Stomach (tissue), 9 donors: Measurements from ENCODE around the gene ZNF615. TPM values are rescaled to one million over a fixed set of nuclear protein-coding genes. Genes with fewer than 3 reads are reported as not detected.
"Not testable (repeated sequence)": the region's sequence is repeated elsewhere in the genome, so short reads cannot be mapped to it uniquely, and the experiment has no call there.

Experiments
- DNase-seq, 2 donors: peaks; one replicate each; pipeline versions ENCODE4 v3.0.0 to v3.0.0-alpha.2; 2013 to 2019
- H3K27ac ChIP-seq, 5 donors: fragments of 200-600 bp in 4 of 5; sonication (generic) in 4 of 5; one replicate each; pipeline ENCODE4 v1.5.1; 2013 to 2019; ENCODE audit warnings: mild to moderate bottlenecking in 1 of 5, moderate library complexity in 1 of 5
- H3K27me3 ChIP-seq, 3 donors: fragments of 200-600 bp; sonication (generic); one replicate each; pipeline ENCODE4 v1.5.1; 2017 to 2019; ENCODE audit warnings: mixed run types in 1 of 3
- H3K36me3 ChIP-seq, 4 donors: fragments of 200-600 bp; sonication (generic); 1 replicate in 3 of 4; 2 replicates in 1 of 4; pipeline ENCODE4 v1.5.1; 2016 to 2019
- H3K4me1 ChIP-seq, 4 donors: fragments of 200-600 bp; sonication (generic); one replicate each; pipeline ENCODE4 v1.5.1; 2016 to 2019
- H3K4me3 ChIP-seq, 4 donors: fragments of 200-600 bp; sonication (generic) in 3 of 4; one replicate each; pipeline ENCODE4 v1.5.1; 2016 to 2019; ENCODE audit warnings: mild to moderate bottlenecking in 1 of 4
- H3K9me3 ChIP-seq, 4 donors: fragments of 200-600 bp; sonication (generic); one replicate each; pipeline ENCODE4 v1.5.1; 2016 to 2019
- CTCF ChIP-seq, 7 experiments: fragments of 450-650 bp in 4 of 7; fragments of 200-600 bp in 3 of 7; sonication (generic) in 3 of 7; IDR thresholded peaks; one replicate each; pipeline ENCODE4 v1.5.1; 2016 to 2019; ENCODE audit warnings: antibody characterized with exemption in 7 of 7, control low read depth in 2 of 7, mild to moderate bottlenecking in 1 of 7
- EP300 ChIP-seq: sonication (generic); formaldehyde crosslinking; IDR thresholded peaks from one replicate; pipeline ENCODE4 v1.6.1; 2017; ENCODE audit warnings: antibody characterized with exemption
- POLR2A ChIP-seq, 4 donors: fragments of 450-650 bp; IDR thresholded peaks; one replicate each; pipeline ENCODE4 v1.6.1; 2016; ENCODE audit warnings: antibody characterized with exemption in 4 of 4, control low read depth in 2 of 4, mild to moderate bottlenecking in 1 of 4, moderate library complexity in 1 of 4
- POLR2AphosphoS5 ChIP-seq, 3 donors: sonication (generic); formaldehyde crosslinking; IDR thresholded peaks; one replicate each; pipeline ENCODE4 v1.6.1; 2016; ENCODE audit warnings: antibody characterized with exemption in 3 of 3
- WGBS, 5 donors: extraction: QIAGEN DNeasy Blood & Tissue Kit in 3 of 5; methylation state at CpG; one replicate each; pipeline versions ENCODE4 v1.1.5 to v1.1.7; 2013 to 2018; 5-methylcytosine and 5-hydroxymethylcytosine counted together
- intact Hi-C: fragments of 100-400 bp; cut with DNase I; formaldehyde crosslinking; loops from one replicate; pipeline ENCODE4 v1.15.1; 2023; ENCODE audit warnings: low total_unique reads
- polyA plus RNA-seq, 3 donors: library from polyadenylated mRNA; stranded (reverse); fragments of 200-250 nt; gene quantifications; one replicate each; pipeline ENCODE4 v1.2.3, GENCODE V29; 2013
- total RNA-seq, 5 donors: library from RNA; depleted of rRNA; stranded (reverse); fragments of >200 nt; gene quantifications; one replicate each; pipeline versions ENCODE4 v1.1.0 to v1.2.3, GENCODE V29; 2014 to 2016
- donor health status: healthy with polysubstance abuse.
- donor health status: Bipolar disorder and iron deficiency.
- donor health status: healthy.

Gene ZNF615
- total and polyA plus RNA-seq, 8 donors: 2.6 to 25.7 (median 5.6) TPM

DNA sequence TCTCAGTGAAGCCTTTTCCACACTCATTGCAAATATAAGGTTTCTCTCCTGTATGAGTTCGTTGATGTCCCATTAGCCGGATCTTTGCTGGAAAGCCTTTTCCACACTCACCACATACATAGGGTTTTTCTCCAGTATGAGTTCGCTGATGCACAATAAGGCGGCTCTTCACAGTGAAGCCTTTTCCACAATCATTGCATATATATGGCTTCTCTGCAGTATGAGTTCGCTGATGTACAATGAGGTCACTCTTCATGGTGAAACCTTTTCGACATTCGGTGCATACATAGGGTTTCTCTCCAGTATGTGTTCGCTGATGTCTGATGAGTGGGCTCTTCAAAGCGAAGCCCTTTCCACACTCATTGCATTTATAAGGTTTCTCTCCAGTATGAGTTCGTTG is 14.6 kb downstream of the ZNF615 start:
- no peaks in the 10 kb centered on the region for H3K27me3 ChIP-seq
- H3K4me1 ChIP-seq: no peaks in the 10 kb centered on the region
- WGBS, 5 donors: 96 to 99% (median 98%) methylated on average over 10 of the region's 10 CpGs
- intact Hi-C loops: no loop called here
- peaks cover 49 to 73% (median 56%) of the 10 kb centered on the region in 4 donors for H3K36me3 ChIP-seq
- no peak for TF ChIP-seq POLR2AphosphoS5 (IDR thresholded peaks at IDR 0.05)
- no peak for TF ChIP-seq POLR2A (IDR thresholded peaks at IDR 0.05)
- no peak for TF ChIP-seq CTCF (IDR thresholded peaks at IDR 0.05)
- no peak for TF ChIP-seq EP300
- no peak overlapping the region for H3K4me3 ChIP-seq
- H3K9me3 ChIP-seq: peaks cover 72 to 100% (median 91%) of the 10 kb centered on the region in 4 donors
- no peak overlapping the region for H3K27ac ChIP-seq
- no peak for DNase-seq

DNA sequence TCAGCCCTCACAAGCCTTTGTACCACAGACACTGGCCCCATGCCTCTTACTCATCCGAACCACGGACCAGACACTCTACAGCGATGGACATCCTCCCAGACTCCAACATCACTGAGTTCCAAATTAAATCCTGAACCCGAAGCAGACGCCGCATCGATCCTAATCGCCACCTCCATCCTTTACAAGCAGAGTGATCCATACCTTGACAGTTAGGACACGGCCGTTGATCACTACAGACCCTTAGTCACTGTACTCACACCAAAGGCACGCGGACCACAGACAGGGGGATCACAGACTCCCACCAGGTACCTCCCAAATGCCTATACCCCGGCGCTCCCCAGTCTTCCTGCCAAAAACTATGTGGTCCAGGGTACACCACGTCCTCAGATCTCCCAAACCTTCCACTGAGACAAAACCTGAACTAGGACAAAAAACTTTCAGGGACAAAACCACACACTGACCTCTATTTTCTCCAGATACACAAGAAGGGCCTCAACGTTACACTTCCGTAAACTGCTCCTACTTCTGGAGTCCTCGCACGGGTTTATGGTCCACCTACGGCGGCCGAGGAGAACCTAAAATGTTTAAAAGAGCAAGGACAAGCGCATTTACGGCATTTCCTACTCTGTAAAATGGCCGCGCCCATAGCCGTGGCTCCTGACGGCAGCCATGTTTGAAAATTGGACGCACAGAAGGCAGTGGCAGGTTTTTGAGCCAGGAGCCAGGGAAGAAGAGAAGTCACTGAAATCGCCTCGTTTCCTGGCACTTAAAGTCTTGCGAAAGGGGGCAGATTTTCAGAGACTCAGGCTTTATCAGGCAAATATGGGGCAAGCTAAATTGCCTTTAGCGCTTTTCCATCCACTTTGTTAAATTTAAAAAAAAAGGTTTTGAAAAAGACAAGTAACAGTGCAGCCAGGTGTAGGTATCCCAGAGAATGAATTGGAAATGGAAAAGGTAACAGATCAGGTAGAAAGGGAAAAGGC is 21.4 kb downstream of the ZNF615 start, which contains the start of gene ZNF350:
Gene ZNF350 (minus strand): TSS at position 532 of the 983 bp plus-strand sequence. CDS start 12,480 bp downstream, outside the sequence.
- TF ChIP-seq EP300: no peak
- no peak for TF ChIP-seq POLR2A (IDR thresholded peaks at IDR 0.05)
- TF ChIP-seq POLR2AphosphoS5 (IDR thresholded peaks at IDR 0.05): peak; percentile 84 to 98 (median 94)
- no peak for TF ChIP-seq CTCF (IDR thresholded peaks at IDR 0.05)
- peaks cover 8 to 19% (median 14%) of the 10 kb centered on the region in 4 donors for H3K4me1 ChIP-seq
- peak within 1 kb of the TSS; percentile 70 to 96 (median 76) for H3K4me3 ChIP-seq
- no peaks in the 10 kb centered on the region for H3K27me3 ChIP-seq
- H3K27ac ChIP-seq: peak within 1 kb of the TSS; percentile 28 to 83 (median 75)
- WGBS, 5 donors: 2 to 3% (median 3%) methylated on average over 32 to 33 of the region's 33 CpGs
- peaks cover 0 to 33% (median 11%) of the 10 kb centered on the region in 4 donors for H3K36me3 ChIP-seq
- peaks cover 24 to 84% (median 57%) of the 10 kb centered on the region in 4 donors for H3K9me3 ChIP-seq
- DNase-seq: peak; percentile 95 to 98
- intact Hi-C loops: no loop called here

DNA sequence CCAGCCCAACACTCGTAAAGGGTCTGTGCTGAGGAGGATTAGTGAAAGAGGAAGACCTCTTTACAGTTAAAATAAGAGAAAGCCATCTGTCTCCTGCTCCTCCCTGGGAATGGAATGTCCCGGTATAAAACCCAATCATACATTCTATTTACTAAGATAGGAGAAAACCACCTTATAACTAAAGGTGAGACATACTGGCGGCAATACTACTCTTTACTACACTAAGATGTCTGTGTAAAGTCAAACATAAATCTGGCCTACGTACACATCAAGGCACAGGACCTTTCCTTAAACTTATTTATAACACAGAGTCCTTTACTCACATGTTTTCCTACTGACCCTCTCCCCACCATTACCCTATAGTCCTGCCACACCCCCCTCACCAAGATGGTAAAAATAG is 24.6 kb downstream of the ZNF615 start:
- H3K36me3 ChIP-seq: peaks cover 7 to 51% (median 43%) of the 10 kb centered on the region in 4 donors
- no peak for DNase-seq
- peaks cover 20 to 85% (median 63%) of the 10 kb centered on the region in 4 donors for H3K9me3 ChIP-seq
- H3K4me3 ChIP-seq: no peak overlapping the region
- intact Hi-C loops: no loop called here
- TF ChIP-seq POLR2AphosphoS5 (IDR thresholded peaks at IDR 0.05): no peak
- no peak for TF ChIP-seq EP300
- no peak for TF ChIP-seq CTCF (IDR thresholded peaks at IDR 0.05)
- TF ChIP-seq POLR2A (IDR thresholded peaks at IDR 0.05): no peak
- no peaks in the 10 kb centered on the region for H3K27me3 ChIP-seq
- no peak overlapping the region for H3K27ac ChIP-seq
- WGBS, 5 donors: 90 to 98% (median 97%) methylated on average over 4 of the region's 4 CpGs
- peaks cover 8 to 19% (median 14%) of the 10 kb centered on the region in 4 donors for H3K4me1 ChIP-seq

DNA sequence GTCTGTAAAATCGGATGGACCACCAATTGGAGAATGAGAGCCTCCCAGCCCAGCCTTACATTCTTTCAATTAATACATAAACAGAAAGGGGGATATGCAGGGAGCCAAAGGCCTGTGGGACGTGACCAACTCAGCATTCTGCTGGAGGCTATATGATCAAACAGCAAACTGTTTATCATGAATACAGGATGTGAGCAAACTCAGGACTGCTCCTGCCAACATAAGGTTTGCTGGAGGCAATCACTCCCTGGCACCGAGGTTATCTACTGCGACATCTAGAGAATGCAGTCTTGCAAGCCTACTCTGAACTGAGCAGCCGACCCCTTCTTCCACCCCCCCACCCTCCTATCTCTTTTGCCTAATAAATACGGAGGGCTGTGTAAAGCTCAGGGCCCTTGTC is 27.1 kb downstream of the ZNF615 start:
- Histone ChIP-seq H3K9me3 (peaks cover 33 to 96% (median 79%) of the 10 kb centered on the region in 4 donors), H3K4me1 (peaks cover 8 to 14% (median 11%) of the 10 kb centered on the region in 4 donors), H3K36me3 (peaks cover 7 to 75% (median 58%) of the 10 kb centered on the region in 4 donors)
- intact Hi-C loops, H3K4me3 ChIP-seq, H3K27ac ChIP-seq, H3K27me3 ChIP-seq, DNase-seq: not testable (repeated sequence)
- WGBS, 5 donors: 93 to 97% (median 96%) methylated on average over 6 of the region's 6 CpGs
